Measurements from ENCODE around the gene FOXN3.
"Not testable (repeated sequence)": the region's sequence is repeated elsewhere in the genome, so short reads cannot be mapped to it uniquely, and the experiment has no call there.

FOXN3 gene

GRCh38 chr14:89179891-89180404 lies 237.1 kb downstream of the FOXN3 start:
- intact Hi-C loops (cut with DNase I): no loop called here
- peak in 1 of 42 donors; percentile 33 for DNase-seq

GRCh38 chr14:89178800-89179535 lies 238.1 kb downstream of the FOXN3 start:
- peak in 1 of 42 donors; percentile 27 for DNase-seq
- intact Hi-C loops (cut with DNase I): no loop called here

- peak in 1 of 42 donors; percentile 2 for DNase-seq
- intact Hi-C loops (cut with DNase I): no loop called here
Observed at GRCh38 chr14:89178376-89178775, 238.7 kb downstream of the FOXN3 start.

GRCh38 chr14:89175881-89176799 lies 240.9 kb downstream of the FOXN3 start:
- peak in 1 of 42 donors; percentile 39 for DNase-seq
- intact Hi-C loops (cut with DNase I): no loop called here

- intact Hi-C loops (cut with DNase I): no loop called here
- DNase-seq: no peak
Observed at GRCh38 chr14:89171628-89172027, 245.4 kb downstream of the FOXN3 start.

- no peak for DNase-seq
- intact Hi-C loops (cut with DNase I): no loop called here
Observed at GRCh38 chr14:89171168-89171567, 245.9 kb downstream of the FOXN3 start.

- intact Hi-C loops (cut with DNase I): no loop called here
- peak in 1 of 42 donors; percentile 25 for DNase-seq
Observed at GRCh38 chr14:89167705-89168104, 249.3 kb downstream of the FOXN3 start.

- DNase-seq: no peak
- intact Hi-C loops (cut with DNase I): no loop called here
Observed at GRCh38 chr14:89166633-89167032, 250.4 kb downstream of the FOXN3 start.

- peak in 2 of 42 donors; percentile 14 to 20 for DNase-seq
- intact Hi-C loops (cut with DNase I): no loop called here
Observed at GRCh38 chr14:89165189-89166181, 251.5 kb downstream of the FOXN3 start.

- intact Hi-C loops (cut with DNase I): no loop called here
- no peak for DNase-seq
Observed at GRCh38 chr14:89164168-89165073, 252.6 kb downstream of the FOXN3 start.

- DNase-seq: no peak
- intact Hi-C loops (cut with DNase I): no loop called here
Observed at GRCh38 chr14:89163031-89163636, 253.9 kb downstream of the FOXN3 start.

GRCh38 chr14:89162586-89162985 lies 254.4 kb downstream of the FOXN3 start:
- no peak for DNase-seq
- intact Hi-C loops (cut with DNase I): no loop called here

GRCh38 chr14:89160437-89160836 lies 256.6 kb downstream of the FOXN3 start:
- intact Hi-C loops (cut with DNase I): no loop called here
- no peak for DNase-seq

GRCh38 chr14:89158701-89159100 lies 258.3 kb downstream of the FOXN3 start:
- DNase-seq: no peak
- intact Hi-C loops (cut with DNase I): no loop called here

- DNase-seq; intact Hi-C loops (cut with DNase I): not testable (repeated sequence)
Observed at GRCh38 chr14:89158104-89158503, 258.9 kb downstream of the FOXN3 start.

GRCh38 chr14:89155491-89155890 lies 261.5 kb downstream of the FOXN3 start:
- intact Hi-C loops (cut with DNase I): no loop called here

GRCh38 chr14:89151693-89152092 lies 265.3 kb downstream of the FOXN3 start:
- DNase-seq; intact Hi-C loops (cut with DNase I): not testable (repeated sequence)

More at GRCh38 chr14:89155491-89155890, 261.5 kb downstream of the FOXN3 start:
- DNase-seq: no peak
